ENCODE results near the gene GLRA2.

GLRA2 gene

GRCh38 chrX:14777525-14777924, 248.2 kb downstream of the GLRA2 start:
- no peaks in the 10 kb centered on the region for H3F3A ChIP-seq (ENCODE audit: insufficient read depth)
- no peak overlapping the region for H3K9ac ChIP-seq (ENCODE audit: low read length)
- H4K20me1 ChIP-seq (ENCODE audit: low read depth, low read length) = no peaks in the 10 kb centered on the region
- H3K4me3 ChIP-seq (ENCODE audit: insufficient read depth, low read length, poor library complexity, severe bottlenecking) = no peak overlapping the region
- no peaks in the 10 kb centered on the region for H3K9me3 ChIP-seq (ENCODE audit: insufficient read depth, low read length)
- no peaks in the 10 kb centered on the region for H3K79me2 ChIP-seq (ENCODE audit: insufficient read depth, low read length)
- H3K9me2 ChIP-seq (replicated peaks; ENCODE audit: insufficient read depth, low read length) = no peaks in the 10 kb centered on the region
- no peak overlapping the region for H3K27ac ChIP-seq (ENCODE audit: low read depth, low read length)
- TF ChIP-seq EZH2phosphoT487 (conservative IDR thresholded peaks at IDR 0.05; ENCODE audit: low read length) = no peak
- TF ChIP-seq, protein P1, sequence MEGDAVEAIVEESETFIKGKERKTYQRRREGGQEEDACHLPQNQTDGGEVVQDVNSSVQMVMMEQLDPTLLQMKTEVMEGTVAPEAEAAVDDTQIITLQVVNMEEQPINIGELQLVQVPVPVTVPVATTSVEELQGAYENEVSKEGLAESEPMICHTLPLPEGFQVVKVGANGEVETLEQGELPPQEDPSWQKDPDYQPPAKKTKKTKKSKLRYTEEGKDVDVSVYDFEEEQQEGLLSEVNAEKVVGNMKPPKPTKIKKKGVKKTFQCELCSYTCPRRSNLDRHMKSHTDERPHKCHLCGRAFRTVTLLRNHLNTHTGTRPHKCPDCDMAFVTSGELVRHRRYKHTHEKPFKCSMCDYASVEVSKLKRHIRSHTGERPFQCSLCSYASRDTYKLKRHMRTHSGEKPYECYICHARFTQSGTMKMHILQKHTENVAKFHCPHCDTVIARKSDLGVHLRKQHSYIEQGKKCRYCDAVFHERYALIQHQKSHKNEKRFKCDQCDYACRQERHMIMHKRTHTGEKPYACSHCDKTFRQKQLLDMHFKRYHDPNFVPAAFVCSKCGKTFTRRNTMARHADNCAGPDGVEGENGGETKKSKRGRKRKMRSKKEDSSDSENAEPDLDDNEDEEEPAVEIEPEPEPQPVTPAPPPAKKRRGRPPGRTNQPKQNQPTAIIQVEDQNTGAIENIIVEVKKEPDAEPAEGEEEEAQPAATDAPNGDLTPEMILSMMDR (IDR thresholded peaks at IDR 0.05; ENCODE audit: insufficient read depth, low read length, poor library complexity, severe bottlenecking) = no peak
- no peak overlapping the region for H3K4me2 ChIP-seq (ENCODE audit: low read depth, low read length, poor library complexity, severe bottlenecking)
- no peak overlapping the region for H2AFZ ChIP-seq (ENCODE audit: low read depth, low read length, severe bottlenecking)
- no peaks in the 10 kb centered on the region for H3K36me3 ChIP-seq (ENCODE audit: low read length)
- no peaks in the 10 kb centered on the region for H3K27me3 ChIP-seq (ENCODE audit: low read length)

- Histone ChIP-seq H3K4me3 (ENCODE audit: insufficient read depth, low read length, poor library complexity, severe bottlenecking) (no peak overlapping the region), H3K4me2 (ENCODE audit: low read depth, low read length, poor library complexity, severe bottlenecking) (no peak overlapping the region), H3K79me2 (ENCODE audit: insufficient read depth, low read length) (no peaks in the 10 kb centered on the region), H3K9ac (ENCODE audit: low read length) (no peak overlapping the region), H3K9me3 (ENCODE audit: insufficient read depth, low read length) (no peaks in the 10 kb centered on the region), H2AFZ (ENCODE audit: low read depth, low read length, severe bottlenecking) (no peak overlapping the region), H3K27me3 (ENCODE audit: low read length) (no peaks in the 10 kb centered on the region), H4K20me1 (ENCODE audit: low read depth, low read length) (no peaks in the 10 kb centered on the region), H3K36me3 (ENCODE audit: low read length) (no peaks in the 10 kb centered on the region), H3K9me2 (replicated peaks; ENCODE audit: insufficient read depth, low read length) (no peaks in the 10 kb centered on the region), H3F3A (ENCODE audit: insufficient read depth) (no peaks in the 10 kb centered on the region), H3K27ac (ENCODE audit: low read depth, low read length) (no peak overlapping the region)
- TF ChIP-seq, protein P1 (IDR thresholded peaks at IDR 0.05; ENCODE audit: insufficient read depth, low read length, poor library complexity, severe bottlenecking) = no peak
- TF ChIP-seq EZH2phosphoT487 (conservative IDR thresholded peaks at IDR 0.05; ENCODE audit: low read length) = no peak
Measured at GRCh38 chrX:14779580-14779979, 250.2 kb downstream of the GLRA2 start.
